AG09319 (cell line): ENCODE results near the gene USP10.

Source experiments
- DNase-seq: peaks from one replicate; pipeline ENCODE4 v3.0.0-alpha.2; 2010; ENCODE audit warnings: low read depth; ENCODE audit errors: extremely low read depth
- TF ChIP-seq, protein P1 (sequence below): IDR thresholded peaks from 2 replicates; pipeline ENCODE4 v1.5.1; 2011; ENCODE audit warnings: low read depth, mild to moderate bottlenecking, inconsistent platforms, low read length, moderate library complexity

Gene USP10

DNA sequence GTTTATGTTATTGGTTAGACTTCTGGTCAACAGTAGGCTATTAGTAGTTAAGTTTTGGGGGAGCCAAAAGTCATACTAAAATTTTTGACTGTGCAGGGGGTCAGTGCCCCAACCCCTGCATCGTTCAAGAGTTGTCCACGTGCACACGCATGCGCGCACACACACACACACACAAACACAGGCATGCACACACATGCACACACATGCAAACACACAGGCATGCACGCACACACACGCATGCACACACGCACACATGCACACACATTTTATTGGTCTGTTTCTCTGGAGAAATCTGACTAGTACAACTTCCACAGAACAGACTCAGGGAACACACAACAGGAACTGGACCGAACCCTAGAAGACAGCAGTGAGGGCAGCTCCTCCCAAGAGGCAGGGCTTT is 24.4 kb upstream of the USP10 start:
- TF ChIP-seq, protein P1, sequence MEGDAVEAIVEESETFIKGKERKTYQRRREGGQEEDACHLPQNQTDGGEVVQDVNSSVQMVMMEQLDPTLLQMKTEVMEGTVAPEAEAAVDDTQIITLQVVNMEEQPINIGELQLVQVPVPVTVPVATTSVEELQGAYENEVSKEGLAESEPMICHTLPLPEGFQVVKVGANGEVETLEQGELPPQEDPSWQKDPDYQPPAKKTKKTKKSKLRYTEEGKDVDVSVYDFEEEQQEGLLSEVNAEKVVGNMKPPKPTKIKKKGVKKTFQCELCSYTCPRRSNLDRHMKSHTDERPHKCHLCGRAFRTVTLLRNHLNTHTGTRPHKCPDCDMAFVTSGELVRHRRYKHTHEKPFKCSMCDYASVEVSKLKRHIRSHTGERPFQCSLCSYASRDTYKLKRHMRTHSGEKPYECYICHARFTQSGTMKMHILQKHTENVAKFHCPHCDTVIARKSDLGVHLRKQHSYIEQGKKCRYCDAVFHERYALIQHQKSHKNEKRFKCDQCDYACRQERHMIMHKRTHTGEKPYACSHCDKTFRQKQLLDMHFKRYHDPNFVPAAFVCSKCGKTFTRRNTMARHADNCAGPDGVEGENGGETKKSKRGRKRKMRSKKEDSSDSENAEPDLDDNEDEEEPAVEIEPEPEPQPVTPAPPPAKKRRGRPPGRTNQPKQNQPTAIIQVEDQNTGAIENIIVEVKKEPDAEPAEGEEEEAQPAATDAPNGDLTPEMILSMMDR: no peak
- DNase-seq: no peak

DNA sequence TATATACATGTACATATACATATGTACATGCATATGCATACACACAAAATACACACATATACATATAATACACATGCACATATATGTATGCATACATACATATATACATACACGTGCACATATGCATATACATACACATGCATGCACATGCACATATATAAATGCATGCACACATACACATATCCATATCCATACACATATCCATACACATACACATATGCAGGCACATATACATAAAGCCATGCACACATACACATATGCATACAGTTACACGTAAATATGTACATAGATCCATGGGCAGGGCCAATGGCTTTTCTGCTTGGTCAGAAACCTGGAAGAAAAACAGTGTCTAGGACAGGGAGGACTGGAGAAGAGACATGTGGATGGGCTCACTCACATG is 23.9 kb upstream of the USP10 start:
- TF ChIP-seq, protein P1: no peak
- no peak for DNase-seq

DNA sequence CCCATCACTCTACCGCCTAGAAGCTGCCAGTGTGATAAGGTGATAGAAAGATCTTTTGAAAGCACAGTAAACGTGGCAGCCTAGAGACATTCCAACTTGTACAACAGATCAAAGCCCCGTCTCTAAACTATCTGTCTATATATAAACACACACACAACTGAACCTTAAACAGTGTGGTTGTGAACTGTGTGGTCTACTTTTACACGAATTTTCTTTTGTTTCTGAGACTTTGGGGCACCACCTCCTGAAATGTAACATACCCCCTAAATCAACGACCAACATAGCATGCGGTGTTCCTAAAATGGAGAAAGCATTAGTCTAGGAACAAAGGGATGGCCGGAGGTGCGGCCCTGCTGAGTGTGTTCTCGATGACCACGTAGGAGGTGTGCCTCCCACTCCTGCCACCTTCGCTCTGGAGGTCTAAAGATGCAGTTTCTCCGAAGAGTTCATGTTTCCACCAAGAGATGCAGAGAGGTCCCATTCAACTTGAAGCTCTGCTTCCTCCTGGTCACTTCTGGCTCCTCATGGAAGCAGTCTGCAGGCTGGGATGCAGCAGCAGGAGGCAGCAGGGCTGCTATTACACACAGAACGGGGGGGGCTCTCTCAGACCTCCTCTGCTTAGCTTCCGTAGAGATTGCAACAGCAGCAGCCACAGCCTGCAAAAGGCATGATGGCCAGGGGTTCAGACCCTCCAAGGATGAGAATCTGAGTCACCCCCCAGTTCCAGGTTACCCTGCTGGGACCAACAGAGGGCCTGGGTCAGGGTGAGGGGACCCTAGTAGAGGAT is 22.6 kb upstream of the USP10 start:
- TF ChIP-seq, protein P1: no peak
- DNase-seq: no peak

DNA sequence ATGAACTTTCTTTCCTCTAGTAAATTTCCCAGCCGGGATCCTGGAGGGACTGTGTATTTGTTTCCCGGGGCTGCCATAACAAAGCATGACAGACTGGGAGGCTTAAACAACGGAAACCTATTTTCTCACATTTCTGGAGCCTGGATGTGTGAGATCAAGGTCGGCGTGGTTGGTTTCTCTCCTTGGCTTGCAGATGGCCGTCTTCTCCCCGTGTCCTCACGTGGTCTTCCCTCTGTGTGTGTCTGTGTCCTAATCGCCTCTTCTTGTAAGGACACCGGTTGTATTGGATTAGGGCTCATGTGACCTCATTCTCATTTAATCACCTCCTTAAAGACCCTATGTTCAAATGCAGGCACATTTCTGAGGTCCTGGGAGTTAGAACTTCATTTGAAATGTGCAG is 22.0 kb upstream of the USP10 start:
- DNase-seq: no peak

DNA sequence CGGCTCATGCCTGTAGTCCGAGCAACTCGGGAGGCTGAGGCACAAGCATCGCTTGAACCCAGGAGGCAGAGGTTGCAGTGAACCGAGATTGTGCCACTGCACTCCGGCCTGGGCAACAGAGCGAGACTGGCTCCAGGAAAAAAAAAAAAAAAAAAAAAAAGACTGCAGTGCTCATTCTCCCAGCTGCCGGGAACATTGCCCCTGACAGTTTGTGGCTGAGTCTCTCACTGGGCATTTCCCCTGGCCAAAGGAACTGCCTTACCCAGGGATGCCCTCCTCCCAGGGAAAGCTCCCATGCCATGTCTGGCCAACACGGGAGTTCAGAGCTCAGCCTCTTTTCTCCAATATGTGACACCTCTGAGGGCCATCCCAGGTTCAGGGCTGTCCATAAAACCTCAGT is 21.3 kb upstream of the USP10 start:
- TF ChIP-seq, protein P1: no peak
- no peak for DNase-seq

More for the DNA sequence above, 22.0 kb upstream of the USP10 start:
- TF ChIP-seq, protein P1: no peak

DNA sequence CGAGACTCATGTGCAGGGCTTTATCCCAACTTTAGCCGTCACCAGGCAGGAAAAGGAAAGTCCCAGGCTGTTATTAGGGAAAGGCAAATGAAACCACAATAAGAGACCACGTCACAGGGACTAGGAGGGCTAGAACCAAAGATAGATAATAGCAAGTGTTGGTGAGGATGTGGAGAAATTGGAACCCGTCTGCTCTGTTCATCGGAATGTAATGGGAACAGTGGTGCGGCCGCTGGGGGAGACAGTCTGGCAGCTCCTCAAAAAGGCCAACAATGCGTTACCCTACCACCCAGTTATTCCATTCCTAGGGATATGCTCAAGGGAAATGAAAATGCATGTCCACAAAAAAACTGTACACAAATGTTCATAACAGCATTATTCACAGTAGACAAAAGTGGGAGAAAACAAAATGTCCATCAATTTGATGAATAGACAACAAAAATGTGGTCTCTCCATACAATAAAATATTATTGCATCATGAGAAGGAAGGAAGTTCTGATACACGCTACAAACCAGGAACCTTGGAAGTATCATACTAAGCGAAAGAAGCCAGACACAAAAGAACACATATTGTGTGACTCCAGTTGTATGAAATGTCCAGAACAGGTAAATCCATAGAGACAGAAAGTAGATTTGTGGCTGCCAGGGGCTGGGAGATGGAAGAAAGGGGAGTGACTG is 19.5 kb upstream of the USP10 start:
- TF ChIP-seq, protein P1: no peak
- no peak for DNase-seq
